CD14-positive monocyte (primary cell): Measurements from ENCODE around the gene PDE8B. TPM values are rescaled to one million over a fixed set of nuclear protein-coding genes. Genes with fewer than 3 reads are reported as not detected.

Experiments used
- DNase-seq, 3 donors: peaks; one replicate each; pipeline ENCODE4 v3.0.0-alpha.2; 2011 to 2022
- H2AFZ ChIP-seq: 2 replicates; pipeline ENCODE4 v1.6.0; 2012; ENCODE audit warnings: mild to moderate bottlenecking, low read depth, low read length, inconsistent platforms; ENCODE audit not compliant: insufficient read depth, poor library complexity, severe bottlenecking
- H3K27ac ChIP-seq, 2 donors: 1 replicate in 1 of 2; 2 replicates in 1 of 2; pipeline ENCODE4 v1.5.1; 2012 to 2013; ENCODE audit warnings: low read length in 2 of 2, control low read depth in 1 of 2, inconsistent platforms in 1 of 2, low read depth in 1 of 2, mild to moderate bottlenecking in 1 of 2
- H3K27me3 ChIP-seq, 2 donors: one replicate each; pipeline versions ENCODE4 v1.6.0 to v1.6.1; 2011 to 2013; ENCODE audit warnings: low read length in 2 of 2; ENCODE audit not compliant: control insufficient read depth in 2 of 2, insufficient read depth in 2 of 2
- H3K36me3 ChIP-seq, 2 donors: replicated peaks in 1 of 2; 1 replicate in 1 of 2; 2 replicates in 1 of 2; pipeline versions ENCODE4 v1.5.1 to v1.6.1; 2012 to 2013; ENCODE audit warnings: low read length in 2 of 2, control low read depth in 1 of 2, inconsistent platforms in 1 of 2, mild to moderate bottlenecking in 1 of 2; ENCODE audit not compliant: insufficient read depth in 2 of 2, control insufficient read depth in 1 of 2
- H3K4me1 ChIP-seq, 2 donors: 1 replicate in 1 of 2; 2 replicates in 1 of 2; pipeline versions ENCODE4 v1.5.1 to v1.6.1; 2012 to 2013; ENCODE audit warnings: low read length in 2 of 2, control low read depth in 1 of 2, inconsistent platforms in 1 of 2, mild to moderate bottlenecking in 1 of 2, moderate library complexity in 1 of 2; ENCODE audit not compliant: insufficient read depth in 2 of 2, control insufficient read depth in 1 of 2
- H3K4me2 ChIP-seq: replicated peaks from 2 replicates; pipeline ENCODE3; 2012; ENCODE audit warnings: low read length, moderate library complexity, mild to moderate bottlenecking; ENCODE audit not compliant: poor library complexity, severe bottlenecking; ENCODE audit errors: extremely low read depth
- H3K4me3 ChIP-seq, 3 experiments: fragments of 200-600 bp in 1 of 3; sonication (generic) in 1 of 3; replicated peaks in 1 of 3; 1 replicate in 2 of 3; 2 replicates in 1 of 3; pipeline ENCODE4 v1.5.1; 2011 to 2013; ENCODE audit warnings: low read length in 3 of 3, mild to moderate bottlenecking in 3 of 3, control low read depth in 2 of 3, low read depth in 2 of 3, inconsistent platforms in 1 of 3, moderate library complexity in 1 of 3
- H3K79me2 ChIP-seq: 2 replicates; pipeline ENCODE4 v1.6.0; 2012; ENCODE audit warnings: mild to moderate bottlenecking, control low read depth, inconsistent platforms, low read length, moderate library complexity; ENCODE audit not compliant: insufficient read depth
- H3K9ac ChIP-seq: 2 replicates; pipeline ENCODE4 v1.6.0; 2017; ENCODE audit warnings: low read length, mild to moderate bottlenecking; ENCODE audit not compliant: insufficient read depth, poor library complexity, severe bottlenecking
- H3K9me3 ChIP-seq, 2 donors: replicated peaks in 1 of 2; 1 replicate in 1 of 2; 2 replicates in 1 of 2; pipeline versions ENCODE4 v1.5.1 to v1.6.1; 2012 to 2013; ENCODE audit warnings: low read length in 2 of 2, control low read depth in 1 of 2; ENCODE audit not compliant: control insufficient read depth in 1 of 2, insufficient read depth in 1 of 2
- H4K20me1 ChIP-seq: 2 replicates; pipeline ENCODE4 v1.6.0; 2012; ENCODE audit warnings: mild to moderate bottlenecking, low read length, control low read depth, moderate library complexity; ENCODE audit not compliant: insufficient read depth
- H3K27ac Mint-ChIP-seq, 7 donors: one replicate each; pipeline ENCODE4 v1.8.0; 2020; ENCODE audit warnings: mild to moderate bottlenecking in 7 of 7, mixed read lengths in 7 of 7, moderate library complexity in 6 of 7, inconsistent platforms in 2 of 7
- H3K27me3 Mint-ChIP-seq, 3 donors: one replicate each; pipeline ENCODE4 v1.8.0; 2021 to 2022; ENCODE audit warnings: low read depth in 3 of 3, mild to moderate bottlenecking in 3 of 3, mixed read lengths in 3 of 3, moderate library complexity in 3 of 3, inconsistent platforms in 1 of 3
- H3K36me3 Mint-ChIP-seq, 2 donors: one replicate each; pipeline ENCODE4 v1.8.0; 2020; ENCODE audit warnings: mixed read lengths in 2 of 2, inconsistent platforms in 1 of 2, mild to moderate bottlenecking in 1 of 2
- H3K4me1 Mint-ChIP-seq: one replicate; pipeline ENCODE4 v1.8.0; 2020; ENCODE audit warnings: mild to moderate bottlenecking, mixed read lengths
- H3K4me3 Mint-ChIP-seq, 2 donors: one replicate each; pipeline ENCODE4 v1.8.0; 2020; ENCODE audit warnings: mild to moderate bottlenecking in 2 of 2, mixed read lengths in 2 of 2, moderate library complexity in 1 of 2
- H3K9me3 Mint-ChIP-seq, 7 donors: one replicate each; pipeline ENCODE4 v1.8.0; 2020 to 2022; ENCODE audit warnings: mixed read lengths in 7 of 7, mild to moderate bottlenecking in 6 of 7, moderate library complexity in 6 of 7, inconsistent platforms in 2 of 7
- WGBS: methylation state at CpG from one replicate; pipeline ENCODE4 v1.1.5; 2013; ENCODE audit warnings: missing lambda C conversion rate; ENCODE audit not compliant: insufficient coverage; 5-methylcytosine and 5-hydroxymethylcytosine counted together
- intact Hi-C, 2 donors: fragments of 100-400 bp; cut with micrococcal nuclease; formaldehyde crosslinking; loops; one replicate each; pipeline versions ENCODE4 v1.15.0 to v1.15.1; 2023
- polyA plus RNA-seq, 3 donors: library from polyadenylated mRNA; depleted of rRNA in 1 of 3; unstranded in 2 of 3; stranded (reverse) in 1 of 3; fragments of 300-500 nt in 2 of 3; fragments of >200 nt in 1 of 3; fragmentation: Illumina TruSeq in 2 of 3; gene quantifications; 1 replicate in 2 of 3; 2 replicates in 1 of 3; pipeline ENCODE4 v1.2.3, GENCODE V29; 2012 to 2021
- TF ChIP-seq, protein P1 (sequence below): fragments of 200-600 bp; IDR thresholded peaks from one replicate; pipeline ENCODE4 v1.8.0; 2022; ENCODE audit warnings: antibody characterized with exemption, mild to moderate bottlenecking

PDE8B gene
- polyA plus RNA-seq, 3 donors = 0.11 to 0.61 (median 0.29) TPM

DNA sequence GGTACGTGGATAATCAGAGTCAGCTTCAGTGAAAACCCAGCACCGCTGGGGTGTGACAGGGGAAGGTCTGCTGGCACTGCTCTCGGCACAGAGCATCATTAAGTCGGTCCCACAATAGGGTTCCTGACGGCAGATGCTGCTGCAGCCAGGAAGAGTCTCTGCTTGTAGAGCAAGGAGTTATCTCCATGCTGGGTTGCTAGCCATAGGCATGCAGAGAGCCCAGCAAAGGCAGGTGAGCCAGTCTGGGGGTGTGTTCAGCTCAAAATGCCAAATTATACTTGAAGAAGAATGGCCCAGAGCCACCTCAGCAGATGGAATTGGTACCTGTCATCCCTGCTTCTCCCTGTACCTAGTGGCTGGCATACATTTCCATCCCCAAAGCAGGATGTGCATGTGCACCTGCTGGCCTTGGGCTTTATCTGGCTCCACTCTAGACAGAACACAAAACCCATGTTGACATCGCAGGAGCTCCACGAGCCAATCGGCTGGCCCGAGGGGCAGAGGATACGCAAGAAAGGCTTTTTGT is 180.8 kb downstream of the PDE8B start:
- peaks cover 0 to 10% (median 6%) of the 10 kb centered on the region in 7 donors for H3K9me3 Mint-ChIP-seq
- no peak for DNase-seq
- no peaks in the 10 kb centered on the region for H3K79me2 ChIP-seq
- H3K27me3 ChIP-seq = no peaks in the 10 kb centered on the region
- H3K27me3 Mint-ChIP-seq = peaks cover 0 to 3% (median 1%) of the 10 kb centered on the region in 3 donors
- H3K36me3 Mint-ChIP-seq = no peaks in the 10 kb centered on the region
- no peak overlapping the region for H3K27ac ChIP-seq
- no peaks in the 10 kb centered on the region for H4K20me1 ChIP-seq
- H3K9ac ChIP-seq = no peak overlapping the region
- H3K27ac Mint-ChIP-seq = no peak overlapping the region
- no peaks in the 10 kb centered on the region for H3K4me1 Mint-ChIP-seq
- TF ChIP-seq, protein P1, sequence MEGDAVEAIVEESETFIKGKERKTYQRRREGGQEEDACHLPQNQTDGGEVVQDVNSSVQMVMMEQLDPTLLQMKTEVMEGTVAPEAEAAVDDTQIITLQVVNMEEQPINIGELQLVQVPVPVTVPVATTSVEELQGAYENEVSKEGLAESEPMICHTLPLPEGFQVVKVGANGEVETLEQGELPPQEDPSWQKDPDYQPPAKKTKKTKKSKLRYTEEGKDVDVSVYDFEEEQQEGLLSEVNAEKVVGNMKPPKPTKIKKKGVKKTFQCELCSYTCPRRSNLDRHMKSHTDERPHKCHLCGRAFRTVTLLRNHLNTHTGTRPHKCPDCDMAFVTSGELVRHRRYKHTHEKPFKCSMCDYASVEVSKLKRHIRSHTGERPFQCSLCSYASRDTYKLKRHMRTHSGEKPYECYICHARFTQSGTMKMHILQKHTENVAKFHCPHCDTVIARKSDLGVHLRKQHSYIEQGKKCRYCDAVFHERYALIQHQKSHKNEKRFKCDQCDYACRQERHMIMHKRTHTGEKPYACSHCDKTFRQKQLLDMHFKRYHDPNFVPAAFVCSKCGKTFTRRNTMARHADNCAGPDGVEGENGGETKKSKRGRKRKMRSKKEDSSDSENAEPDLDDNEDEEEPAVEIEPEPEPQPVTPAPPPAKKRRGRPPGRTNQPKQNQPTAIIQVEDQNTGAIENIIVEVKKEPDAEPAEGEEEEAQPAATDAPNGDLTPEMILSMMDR = no peak
- no peaks in the 10 kb centered on the region for H3K36me3 ChIP-seq
- no peaks in the 10 kb centered on the region for H3K9me3 ChIP-seq
- no peak overlapping the region for H3K4me3 ChIP-seq
- no peak overlapping the region for H2AFZ ChIP-seq
- WGBS = 95% methylated on average over 9 of the region's 10 CpGs
- H3K4me2 ChIP-seq = no peak overlapping the region
- intact Hi-C loops = no loop called here
- H3K4me3 Mint-ChIP-seq = no peak overlapping the region
- no peaks in the 10 kb centered on the region for H3K4me1 ChIP-seq

DNA sequence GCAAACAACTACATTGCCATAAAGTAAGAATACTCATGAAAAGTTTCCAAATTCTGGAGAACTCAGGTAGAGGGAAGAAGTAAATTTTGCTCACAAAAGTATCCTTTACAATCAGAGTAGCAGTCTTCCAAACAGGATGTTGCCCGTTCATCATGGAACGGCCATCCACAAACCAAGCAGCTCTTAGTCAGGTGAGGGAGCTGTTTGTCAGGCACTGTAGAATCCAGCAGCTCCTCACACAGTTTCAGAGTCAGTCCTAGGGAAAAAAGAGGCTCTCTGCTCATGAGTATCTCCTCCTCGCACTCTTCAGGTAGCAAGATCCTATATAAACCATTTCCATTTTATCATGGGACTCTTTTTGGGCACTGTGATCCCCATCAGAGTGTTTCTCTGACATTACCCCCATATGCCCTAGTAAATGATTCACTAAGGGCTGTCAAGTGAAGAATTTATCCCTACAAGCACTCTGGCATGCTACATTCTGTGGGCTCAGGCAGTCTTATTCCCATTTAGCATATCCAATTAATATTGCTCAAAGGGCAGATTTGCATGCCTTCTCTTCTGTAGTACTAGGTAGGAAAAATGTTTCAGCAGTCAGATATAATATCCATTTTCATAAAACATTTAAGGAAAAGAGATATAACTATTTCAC is 183.7 kb downstream of the PDE8B start:
- intact Hi-C loops = no loop called here
- H3K79me2 ChIP-seq = no peaks in the 10 kb centered on the region
- H4K20me1 ChIP-seq = no peaks in the 10 kb centered on the region
- H3K9me3 ChIP-seq = no peaks in the 10 kb centered on the region
- no peaks in the 10 kb centered on the region for H3K36me3 ChIP-seq
- H3K4me1 ChIP-seq = no peaks in the 10 kb centered on the region
- peaks cover 0 to 3% (median 3%) of the 10 kb centered on the region in 3 donors for H3K27me3 Mint-ChIP-seq
- H3K4me1 Mint-ChIP-seq = no peaks in the 10 kb centered on the region
- TF ChIP-seq, protein P1 = no peak
- no peak overlapping the region for H3K27ac ChIP-seq
- no peak overlapping the region for H3K27ac Mint-ChIP-seq
- 86% methylated on average over 1 of the region's 3 CpGs for WGBS
- no peaks in the 10 kb centered on the region for H3K27me3 ChIP-seq
- no peaks in the 10 kb centered on the region for H3K9me3 Mint-ChIP-seq
- no peak for DNase-seq
- H3K9ac ChIP-seq = no peak overlapping the region
- H3K4me3 ChIP-seq = no peak overlapping the region
- no peak overlapping the region for H3K4me3 Mint-ChIP-seq
- H3K36me3 Mint-ChIP-seq = no peaks in the 10 kb centered on the region
- no peak overlapping the region for H2AFZ ChIP-seq
- no peak overlapping the region for H3K4me2 ChIP-seq
